HG02610 (cell line): Measurements from ENCODE around the gene CABCOCO1.

Source experiments
- ATAC-seq: cut with Tn5 transposase; IDR thresholded peaks from one replicate; pipeline ENCODE4 v1.9.1; 2021; ENCODE audit warnings: mild to moderate bottlenecking, moderate library complexity; ENCODE audit not compliant: unreplicated experiment

Gene CABCOCO1

DNA sequence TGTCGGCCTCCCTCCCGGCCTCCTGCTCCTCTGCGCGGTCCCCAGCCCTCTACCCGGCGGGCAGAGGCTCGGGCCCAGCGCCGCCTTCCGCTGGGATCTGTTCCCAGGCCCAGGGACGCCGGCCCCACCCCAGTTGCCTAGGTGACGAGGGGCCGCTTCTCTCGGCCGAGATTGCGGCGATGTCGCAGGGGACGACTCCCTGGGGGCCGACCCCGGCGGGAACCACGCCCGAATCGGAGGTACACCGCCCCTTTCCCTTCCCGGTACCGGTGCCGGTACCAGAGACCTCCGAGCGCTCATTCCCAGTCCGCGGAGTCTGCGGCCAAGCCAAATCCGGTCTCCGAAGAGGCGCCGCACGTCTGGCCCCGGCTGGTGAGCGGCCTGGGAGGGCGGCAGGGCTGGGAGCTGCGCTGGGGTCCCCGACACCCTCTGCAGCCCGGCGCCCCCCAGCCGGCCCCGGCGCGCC is at the start of gene CABCOCO1:
Gene CABCOCO1 (plus strand): TSS at position 136 of the 466 bp plus-strand sequence. CDS start 44 bp downstream, at position 180.
- ATAC-seq = no peak

- ATAC-seq = no peak
Measured at GRCh38 chr10:61613665-61614064, 49.1 kb upstream of the CABCOCO1 start.

DNA sequence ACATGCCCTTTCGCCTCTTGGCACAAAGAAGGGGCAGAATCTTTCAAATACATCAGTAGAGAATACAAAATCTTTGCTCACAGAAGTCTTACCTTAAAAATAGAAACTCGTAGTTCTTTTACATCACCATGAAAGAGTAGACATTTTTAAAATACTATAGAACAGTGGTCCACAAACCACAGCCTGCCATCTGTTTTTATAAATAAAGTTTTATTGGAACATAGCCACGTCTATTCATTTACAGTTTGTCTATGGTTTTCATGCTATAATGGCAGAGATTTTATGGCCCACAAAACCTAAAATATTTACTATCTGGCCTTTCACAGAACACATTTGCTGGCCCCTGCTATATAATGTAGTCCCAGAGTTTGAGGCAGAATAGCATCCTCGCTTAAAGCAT is 46.1 kb upstream of the CABCOCO1 start:
- ATAC-seq = no peak

DNA sequence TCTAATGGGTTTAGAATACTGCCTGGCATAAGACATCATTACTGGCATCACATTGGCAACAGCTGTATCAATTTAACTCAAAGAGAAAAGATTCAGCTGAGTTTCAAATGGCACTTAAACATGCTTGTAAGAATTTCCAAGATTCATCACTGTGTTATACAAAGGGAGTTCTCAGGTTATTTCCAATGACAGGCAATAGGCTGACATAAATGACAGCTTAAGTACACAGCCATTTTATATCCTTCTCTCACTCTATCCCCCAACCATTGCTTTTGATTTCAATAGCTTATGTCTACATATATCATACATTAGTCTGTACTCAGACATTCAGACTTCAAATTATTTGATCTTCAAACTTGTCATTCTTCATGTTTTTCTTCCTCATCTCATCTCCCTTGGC is 45.5 kb upstream of the CABCOCO1 start:
- no peak for ATAC-seq

GRCh38 chr10:61617586-61617985 is 45.1 kb upstream of the CABCOCO1 start:
- ATAC-seq = no peak

DNA sequence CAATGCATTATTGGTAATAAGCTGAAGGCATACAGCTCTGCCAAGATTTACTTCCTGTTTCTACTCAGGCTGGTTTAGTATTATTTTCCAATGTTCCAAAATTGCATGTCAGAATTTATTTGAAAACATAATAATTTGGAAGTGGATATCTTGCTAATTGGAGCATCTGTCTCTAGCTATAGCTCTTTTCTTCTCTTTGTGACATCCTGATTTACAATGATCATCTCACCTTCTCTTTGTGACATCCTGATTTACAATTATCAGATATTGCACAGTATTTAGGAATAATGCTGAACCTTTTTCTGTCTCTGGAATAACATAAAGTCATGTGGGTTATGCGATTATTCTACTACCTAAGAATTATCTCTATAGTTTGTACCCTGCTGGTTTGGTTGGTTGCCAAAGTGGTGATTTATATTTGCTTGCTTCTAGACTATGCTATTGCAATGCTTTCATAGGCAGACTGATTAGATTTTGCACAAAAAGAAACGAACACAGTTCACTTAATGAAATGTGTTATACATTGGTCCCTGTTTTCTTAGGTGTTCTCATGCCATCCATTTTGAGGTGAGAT is 44.3 kb upstream of the CABCOCO1 start:
- ATAC-seq = no peak

DNA sequence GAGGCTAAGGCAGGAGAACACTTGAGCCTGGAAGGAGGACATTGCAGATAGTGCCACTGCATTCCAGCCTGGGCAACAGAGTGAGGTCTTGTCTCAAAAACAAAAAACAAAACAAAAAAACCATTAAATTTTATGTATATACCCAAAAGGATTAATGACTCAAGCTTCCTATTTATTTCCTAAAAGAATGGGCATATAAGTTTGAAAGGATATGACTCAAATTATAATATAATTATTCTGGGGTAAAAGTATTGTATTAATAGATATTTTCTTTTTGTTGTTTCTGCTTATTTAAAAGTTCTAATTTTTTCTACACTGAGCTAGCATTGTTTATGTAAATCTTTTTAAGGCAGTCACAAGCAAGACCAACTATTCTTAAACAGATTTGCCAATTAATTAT is 42.2 kb upstream of the CABCOCO1 start:
- ATAC-seq = no peak

GRCh38 chr10:61621605-61622051 is 41.1 kb upstream of the CABCOCO1 start:
- ATAC-seq = no peak

DNA sequence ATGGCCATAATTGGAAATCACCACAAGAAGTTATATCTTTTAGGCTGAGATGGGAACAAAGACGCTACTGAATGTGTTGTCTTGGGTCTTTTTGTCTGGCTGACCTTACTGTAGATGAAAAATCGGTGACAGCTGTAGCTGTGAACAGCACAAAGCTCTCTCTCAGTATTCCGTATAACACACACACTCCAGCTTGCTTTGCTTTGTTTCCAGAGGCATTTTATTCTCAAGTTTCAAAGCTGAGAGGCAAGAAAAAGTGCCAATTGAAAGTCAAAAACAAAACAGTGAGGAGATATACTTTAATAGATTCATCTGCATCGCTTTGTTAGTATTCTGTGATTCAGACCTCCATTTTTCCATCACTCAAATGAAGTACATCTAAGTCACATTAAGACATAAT is 39.6 kb upstream of the CABCOCO1 start:
- ATAC-seq = no peak

GRCh38 chr10:61626209-61626608 is 36.5 kb upstream of the CABCOCO1 start:
- ATAC-seq = no peak

DNA sequence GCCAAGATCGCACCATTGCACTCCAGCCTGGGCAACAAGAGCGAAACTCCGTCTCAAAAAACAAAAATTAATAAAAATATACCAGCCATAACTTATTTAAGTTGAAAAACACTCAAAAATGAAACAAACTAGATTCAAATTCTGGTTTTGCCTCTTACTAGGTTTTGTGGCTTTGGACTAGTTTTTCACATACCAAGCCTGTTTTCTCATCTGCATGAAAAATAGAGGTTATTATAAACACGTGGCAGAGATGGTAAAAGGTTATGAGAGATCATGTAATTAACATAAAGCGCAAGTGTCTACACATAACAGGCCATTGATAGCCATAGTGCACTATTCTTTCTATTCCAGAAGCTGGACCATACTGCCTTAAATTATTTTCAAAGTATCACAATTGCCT is 35.5 kb upstream of the CABCOCO1 start:
- no peak for ATAC-seq

DNA sequence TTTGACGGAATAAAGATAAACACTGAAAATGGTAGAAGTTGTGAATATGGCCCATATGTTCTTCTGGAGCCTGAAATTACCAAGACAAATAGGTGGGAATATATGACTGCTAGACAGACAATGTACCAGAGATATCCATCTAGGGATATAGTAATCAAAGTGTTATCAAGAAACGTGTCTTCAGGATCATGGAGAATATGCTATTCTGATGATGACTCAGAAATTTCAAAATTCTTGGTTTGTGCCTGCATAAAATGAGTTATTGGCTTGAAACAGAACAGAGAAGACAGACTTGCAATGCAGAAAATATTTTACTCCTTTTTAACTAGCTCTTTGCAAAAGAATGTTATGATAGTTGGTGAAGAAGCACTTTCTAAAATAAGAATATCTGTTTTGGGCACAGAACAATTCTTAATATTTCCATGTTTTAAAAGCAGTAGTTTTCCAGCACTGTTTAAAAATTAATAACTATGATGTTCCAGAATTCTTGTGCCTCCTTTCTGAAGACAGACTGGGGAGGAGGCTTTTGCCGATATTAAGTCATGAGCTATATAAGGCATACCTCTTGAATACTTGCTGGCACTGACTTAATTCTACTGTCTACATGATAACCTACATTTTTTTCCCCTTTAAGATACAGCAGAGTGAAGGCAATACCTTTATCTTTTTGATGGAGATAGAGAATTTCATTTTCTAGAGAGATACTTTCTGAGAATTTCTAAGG is 34.4 kb upstream of the CABCOCO1 start:
- no peak for ATAC-seq

DNA sequence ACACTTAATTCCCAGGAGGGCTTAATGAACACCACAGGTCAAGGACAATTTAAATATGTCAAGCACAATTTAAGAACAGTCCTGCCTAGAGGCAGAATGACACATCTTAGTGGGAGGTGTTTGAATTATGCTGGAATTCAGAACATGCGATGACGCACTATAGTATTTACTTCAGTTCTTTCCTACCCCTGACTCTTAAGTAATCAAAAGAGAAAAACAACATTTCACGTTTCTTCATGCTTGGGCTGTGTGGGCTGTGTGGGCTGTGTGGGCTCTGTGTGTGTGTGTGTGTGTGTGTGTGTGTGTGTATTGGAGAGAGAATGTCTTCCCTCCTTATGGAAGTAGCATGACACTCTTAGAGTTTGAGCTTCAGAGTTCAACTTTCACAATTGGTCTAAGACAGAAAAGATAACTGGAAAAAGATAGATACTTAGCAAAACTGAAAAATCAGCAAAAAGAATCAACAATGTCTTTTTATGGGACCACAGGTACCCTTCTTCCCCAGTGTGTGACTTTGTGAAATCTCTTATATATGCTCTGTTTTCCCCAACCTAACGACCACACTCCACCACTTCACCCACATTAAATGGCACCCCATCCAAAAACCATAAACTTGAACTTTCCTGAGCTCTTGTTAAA is 33.7 kb upstream of the CABCOCO1 start:
- no peak for ATAC-seq

DNA sequence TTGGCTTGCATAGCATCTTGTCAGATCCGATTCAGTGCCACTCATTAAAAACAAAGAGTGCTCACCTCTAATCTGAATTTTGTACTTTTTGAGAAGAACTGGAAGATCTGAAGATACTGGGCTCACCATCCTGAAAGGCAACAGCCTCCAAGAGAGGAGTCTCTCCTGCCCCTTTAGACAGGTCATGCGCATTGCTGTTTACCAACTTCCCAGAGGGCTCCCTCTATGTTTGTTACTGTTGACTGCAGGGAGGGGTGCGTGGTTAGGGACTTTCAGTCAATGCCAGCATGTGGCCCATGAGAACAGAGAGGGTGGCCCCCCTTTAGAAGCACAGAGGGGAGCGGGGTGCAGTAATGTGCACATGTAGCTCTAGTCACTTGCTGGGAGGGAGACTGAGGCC is 33.2 kb upstream of the CABCOCO1 start:
- no peak for ATAC-seq

DNA sequence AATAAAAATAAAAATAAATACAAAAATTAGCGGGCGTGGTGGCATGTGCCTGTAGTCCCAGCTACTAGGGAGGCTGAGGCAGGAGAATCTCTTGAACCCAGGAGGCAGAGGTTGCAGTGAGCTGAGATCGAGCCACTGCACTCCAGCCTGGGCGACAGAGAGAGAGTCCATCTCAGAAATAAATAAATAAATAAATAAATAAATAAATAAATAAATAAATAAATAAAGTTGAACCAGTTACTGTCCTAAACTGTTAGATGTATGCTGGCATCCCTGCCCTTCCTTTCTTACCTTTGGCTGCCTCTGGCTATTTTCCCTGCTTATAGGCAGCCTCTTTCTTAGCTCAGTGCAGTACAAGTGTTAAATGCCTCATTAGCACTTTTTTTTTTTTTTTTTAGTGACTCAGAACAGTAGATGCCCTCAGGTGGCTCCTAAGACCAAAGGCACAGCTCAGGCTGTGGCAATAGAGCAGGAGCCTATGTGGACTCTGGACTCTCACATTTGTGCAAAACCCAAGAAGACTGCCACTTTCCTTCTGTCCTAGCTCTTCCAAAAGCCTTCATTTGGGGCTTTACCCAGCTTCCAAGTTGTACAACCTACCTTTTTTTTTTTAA is 30.6 kb upstream of the CABCOCO1 start:
- ATAC-seq = no peak

DNA sequence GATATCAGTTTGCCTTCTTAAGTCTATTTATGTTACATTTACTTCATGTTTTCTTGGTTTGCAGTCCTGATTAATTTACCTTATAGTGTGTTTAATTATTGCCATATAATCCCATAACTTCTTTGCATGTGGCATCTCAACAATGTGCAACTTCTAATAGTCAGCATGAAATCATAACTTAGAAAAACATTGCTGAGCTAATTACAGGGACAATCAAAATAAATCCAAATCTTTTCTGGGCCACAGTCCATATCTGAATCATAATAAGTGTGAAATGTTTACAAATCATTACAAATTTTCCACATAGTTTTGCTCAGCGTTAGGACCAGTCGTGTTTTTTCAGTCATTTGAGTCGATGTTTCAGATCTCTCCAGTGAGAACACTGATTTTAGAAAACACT is 29.1 kb upstream of the CABCOCO1 start:
- ATAC-seq = no peak

- no peak for ATAC-seq
Measured at GRCh38 chr10:61634746-61635145, 28.0 kb upstream of the CABCOCO1 start.

GRCh38 chr10:61635471-61635870 is 27.3 kb upstream of the CABCOCO1 start:
- no peak for ATAC-seq

GRCh38 chr10:61635932-61636331 is 26.8 kb upstream of the CABCOCO1 start:
- no peak for ATAC-seq

DNA sequence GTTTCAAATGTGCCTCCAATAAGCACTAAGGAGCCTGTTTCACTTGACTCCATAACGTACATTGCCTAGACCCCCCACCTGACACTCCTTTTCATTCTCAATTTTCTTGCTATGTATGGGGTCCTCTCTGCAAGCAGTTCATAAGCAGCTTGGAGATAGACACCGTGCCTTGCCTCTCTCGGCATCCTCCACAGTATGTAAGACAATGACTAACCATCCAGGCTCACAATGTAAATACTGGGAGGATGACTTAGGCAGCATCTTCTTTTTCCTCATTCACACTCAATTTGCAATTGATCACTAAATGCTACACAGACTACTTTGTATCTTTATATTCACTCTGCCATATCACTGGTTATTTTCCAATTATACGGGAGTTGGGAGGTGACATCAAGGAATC is 22.8 kb upstream of the CABCOCO1 start:
- no peak for ATAC-seq

GRCh38 chr10:61640856-61641255 is 21.9 kb upstream of the CABCOCO1 start:
- no peak for ATAC-seq

DNA sequence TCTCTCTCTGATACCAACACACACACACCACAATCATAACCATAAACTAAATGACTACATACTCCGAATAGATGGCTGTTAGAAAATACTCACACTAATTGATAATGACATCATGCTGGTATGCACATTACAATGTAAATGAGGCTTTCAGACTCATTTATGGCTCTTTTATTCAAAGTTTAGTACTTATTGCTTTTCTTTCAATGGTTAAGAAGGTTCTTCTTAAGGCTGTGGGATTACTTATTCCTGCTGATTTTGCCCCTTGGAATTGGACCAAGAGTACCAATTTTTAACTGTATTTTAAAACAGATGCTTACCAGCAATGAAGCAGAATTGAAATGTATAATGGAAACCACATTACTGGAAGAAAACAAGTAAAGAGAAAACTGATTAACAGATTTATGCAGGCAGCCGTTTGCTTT is 20.6 kb upstream of the CABCOCO1 start:
- no peak for ATAC-seq
